ENCODE results near the gene CPED1.

GRCh38 chr7:121027761-121028669 is 39.5 kb downstream of the CPED1 start:
- TF ChIP-seq CTCF (IDR thresholded peaks at IDR 0.05) (no peak), POLR2A (IDR thresholded peaks at IDR 0.05) (no peak)

All from vagina (tissue), 2 donors.